ENCODE data around the gene EPHB2.

DNA sequence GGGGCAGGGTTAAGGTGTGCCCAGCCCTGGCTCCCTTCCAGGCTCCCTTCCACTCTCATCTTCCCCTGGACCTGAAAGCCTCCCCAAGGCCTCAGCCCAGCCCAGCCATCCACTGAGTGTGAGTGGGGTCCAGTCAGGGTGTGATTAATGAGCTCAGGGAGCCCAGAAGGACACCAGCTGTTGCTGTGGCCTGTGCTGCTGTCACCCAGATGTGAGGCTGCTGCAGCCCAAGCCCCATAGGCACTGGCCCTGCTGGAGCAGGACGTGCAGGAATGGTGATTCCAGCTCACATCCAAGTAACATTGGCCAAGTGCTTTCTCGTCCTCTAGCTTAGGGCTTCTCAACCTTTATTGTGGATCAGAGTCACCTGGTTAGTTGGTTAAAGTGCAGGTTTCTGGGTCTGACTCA lies 77.6 kb downstream of the EPHB2 start:
- TF ChIP-seq, protein P1, sequence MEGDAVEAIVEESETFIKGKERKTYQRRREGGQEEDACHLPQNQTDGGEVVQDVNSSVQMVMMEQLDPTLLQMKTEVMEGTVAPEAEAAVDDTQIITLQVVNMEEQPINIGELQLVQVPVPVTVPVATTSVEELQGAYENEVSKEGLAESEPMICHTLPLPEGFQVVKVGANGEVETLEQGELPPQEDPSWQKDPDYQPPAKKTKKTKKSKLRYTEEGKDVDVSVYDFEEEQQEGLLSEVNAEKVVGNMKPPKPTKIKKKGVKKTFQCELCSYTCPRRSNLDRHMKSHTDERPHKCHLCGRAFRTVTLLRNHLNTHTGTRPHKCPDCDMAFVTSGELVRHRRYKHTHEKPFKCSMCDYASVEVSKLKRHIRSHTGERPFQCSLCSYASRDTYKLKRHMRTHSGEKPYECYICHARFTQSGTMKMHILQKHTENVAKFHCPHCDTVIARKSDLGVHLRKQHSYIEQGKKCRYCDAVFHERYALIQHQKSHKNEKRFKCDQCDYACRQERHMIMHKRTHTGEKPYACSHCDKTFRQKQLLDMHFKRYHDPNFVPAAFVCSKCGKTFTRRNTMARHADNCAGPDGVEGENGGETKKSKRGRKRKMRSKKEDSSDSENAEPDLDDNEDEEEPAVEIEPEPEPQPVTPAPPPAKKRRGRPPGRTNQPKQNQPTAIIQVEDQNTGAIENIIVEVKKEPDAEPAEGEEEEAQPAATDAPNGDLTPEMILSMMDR (IDR thresholded peaks at IDR 0.05), result no peak
- TF ChIP-seq EZH2 (IDR thresholded peaks at IDR 0.05; ENCODE audit: borderline replicate concordance, insufficient read depth, low read depth, low read length, poor library complexity, severe bottlenecking), result no peak

All from B cell (primary cell).